NCI-H1694 treated with DMSO at 0.1 percent for 48 hours (cell line): ENCODE measurements around the gene TTC17.

Experiments used
- DNase-seq: peaks from one replicate; lab custom pipeline; 2025; lab: John Stamatoyannopoulos, UW

The TTC17 gene

DNA sequence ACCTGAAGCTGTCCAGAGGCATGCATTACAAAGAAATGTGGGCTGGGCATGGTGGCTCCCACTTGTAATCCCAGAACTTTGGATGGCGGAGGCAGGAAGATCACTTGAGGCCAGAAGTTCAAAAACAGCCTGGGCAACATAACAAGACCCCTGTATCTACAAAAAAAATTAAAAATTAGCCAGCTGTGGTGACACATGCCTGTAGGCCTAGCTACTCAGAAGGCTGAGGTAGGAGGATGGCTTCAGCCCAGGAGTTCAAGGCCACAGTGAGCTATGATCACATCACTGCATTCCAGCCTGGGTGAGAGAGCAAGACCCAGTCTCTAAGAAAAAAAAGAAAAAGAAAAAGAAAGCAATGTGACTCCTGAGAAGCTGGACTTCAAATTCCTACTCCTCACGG lies 183.3 kb downstream of the TTC17 start:
- no peak for DNase-seq

DNA sequence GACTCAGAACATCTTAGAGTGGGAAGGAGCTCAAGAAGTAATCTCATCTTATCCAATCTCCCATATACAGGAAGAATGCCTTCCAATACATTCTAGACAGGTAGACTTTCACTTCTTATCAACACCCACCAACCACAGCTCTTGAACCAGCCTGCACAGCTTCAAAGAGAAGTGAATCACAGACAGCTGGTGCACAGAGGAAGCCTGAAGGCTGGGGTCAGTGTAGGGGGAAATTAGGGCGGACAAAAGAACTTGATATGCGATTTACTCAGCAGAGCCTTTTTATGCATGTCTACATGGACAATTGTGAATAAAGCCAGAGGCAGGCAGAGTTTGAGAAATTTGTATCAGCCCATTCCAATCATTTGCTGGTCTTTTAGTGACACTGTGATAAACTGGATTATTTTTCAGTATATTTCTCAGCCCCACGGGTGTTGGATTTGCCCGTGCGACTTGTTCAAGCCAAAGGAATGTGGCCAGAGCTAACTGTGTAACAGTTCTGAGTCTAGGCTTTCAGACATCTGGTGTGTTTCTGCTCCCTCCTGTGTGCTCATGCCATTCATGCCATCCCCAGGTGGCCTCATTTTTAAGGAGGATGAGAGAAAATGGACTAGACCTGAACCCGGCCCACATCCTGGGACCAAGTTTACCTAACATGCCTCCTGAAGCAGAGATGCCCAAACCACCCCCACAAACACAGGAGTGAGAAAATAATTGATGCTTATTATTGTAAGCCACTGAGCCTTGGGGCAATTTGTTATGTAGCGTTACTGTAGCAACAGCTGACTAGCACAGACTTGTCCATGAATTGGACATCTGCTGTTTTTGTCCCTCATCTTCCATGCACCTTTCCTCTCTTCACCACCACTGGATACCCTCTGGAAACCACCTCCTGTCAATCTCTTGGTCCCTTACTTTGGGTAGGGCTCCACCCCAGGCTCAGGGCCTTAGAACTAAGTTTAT lies 184.3 kb downstream of the TTC17 start:
- DNase-seq: no peak
